Ishikawa (cell line): ENCODE measurements around the gene NDUFA5.
A peak's percentile ranks its signal among the peaks of the same experiment; 100 is the strongest.

Source experiments
- CEBPB ChIP-seq: IDR thresholded peaks from 2 replicates; pipeline ENCODE4 v1.6.1; 2012
- CREB1 ChIP-seq: IDR thresholded peaks from 2 replicates; pipeline ENCODE4 v1.6.1; 2012; ENCODE audit warnings: low read depth
- EGR1 ChIP-seq: IDR thresholded peaks from 2 replicates; pipeline ENCODE4 v1.6.1; 2012
- EP300 ChIP-seq: IDR thresholded peaks from 2 replicates; pipeline ENCODE4 v1.6.1; 2012; ENCODE audit warnings: borderline replicate concordance
- FOXM1 ChIP-seq: IDR thresholded peaks from 2 replicates; pipeline ENCODE4 v1.6.1; 2012; ENCODE audit warnings: low read depth, borderline replicate concordance
- MAX ChIP-seq: IDR thresholded peaks from 2 replicates; pipeline ENCODE4 v1.6.1; 2012
- NFIC ChIP-seq: IDR thresholded peaks from 2 replicates; pipeline ENCODE4 v1.6.1; 2012
- RAD21 ChIP-seq: IDR thresholded peaks from 2 replicates; pipeline ENCODE4 v1.6.1; 2012; ENCODE audit warnings: low read depth
- REST ChIP-seq: IDR thresholded peaks from 2 replicates; pipeline ENCODE4 v1.6.1; 2012; ENCODE audit warnings: low read depth, mild to moderate bottlenecking
- TAF1 ChIP-seq: IDR thresholded peaks from 2 replicates; pipeline ENCODE4 v1.6.1; 2012; ENCODE audit warnings: low read depth, mild to moderate bottlenecking
- TCF12 ChIP-seq: IDR thresholded peaks from 2 replicates; pipeline ENCODE4 v1.6.1; 2012; ENCODE audit warnings: low read depth
- TEAD4 ChIP-seq: IDR thresholded peaks from 2 replicates; pipeline ENCODE4 v1.6.1; 2012
- USF1 ChIP-seq: IDR thresholded peaks from 2 replicates; pipeline ENCODE4 v1.6.1; 2012
- YY1 ChIP-seq: IDR thresholded peaks from 2 replicates; pipeline ENCODE4 v1.6.1; 2012; ENCODE audit warnings: low read depth
- ZBTB7A ChIP-seq: IDR thresholded peaks from 2 replicates; pipeline ENCODE4 v1.6.1; 2012; ENCODE audit warnings: low read depth

Gene NDUFA5

GRCh38 chr7:123562121-123562520, 4.5 kb upstream of the NDUFA5 start:
- TF ChIP-seq USF1 = no peak
- TF ChIP-seq MAX = no peak
- TF ChIP-seq ZBTB7A = no peak
- TF ChIP-seq FOXM1 = no peak

- TF ChIP-seq CREB1 = no peak
- TF ChIP-seq REST = no peak
- no peak for TF ChIP-seq TAF1
- TF ChIP-seq ZBTB7A = no peak
- no peak for TF ChIP-seq YY1
- no peak for TF ChIP-seq EGR1
- no peak for TF ChIP-seq FOXM1
- no peak for TF ChIP-seq TCF12
Observed at GRCh38 chr7:123558289-123558874, 764 bp upstream of the NDUFA5 start.

- TF ChIP-seq USF1 = no peak
- no peak for TF ChIP-seq TAF1
- no peak for TF ChIP-seq TEAD4
- TF ChIP-seq REST = peak; percentile 27; the same call in 1 of the 2 replicates
Observed at GRCh38 chr7:123557016-123557397, 611 bp downstream of the NDUFA5 start.

- TF ChIP-seq RAD21 (no peak), YY1 (no peak)
Observed at GRCh38 chr7:123555484-123555883, 2.1 kb downstream of the NDUFA5 start.

GRCh38 chr7:123553159-123553558, 4.5 kb downstream of the NDUFA5 start:
- TF ChIP-seq YY1 (no peak), TCF12 (no peak), CEBPB (no peak), FOXM1 (no peak), TEAD4 (no peak), EP300 (no peak), RAD21 (no peak), MAX (no peak), USF1 (no peak), EGR1 (no peak), TAF1 (no peak)

- TF ChIP-seq CREB1 = no peak
- no peak for TF ChIP-seq RAD21
- TF ChIP-seq ZBTB7A = no peak
- TF ChIP-seq TAF1 = no peak
- TF ChIP-seq EGR1 = no peak
- no peak for TF ChIP-seq REST
- no peak for TF ChIP-seq FOXM1
- TF ChIP-seq MAX = no peak
- no peak for TF ChIP-seq TCF12
- TF ChIP-seq YY1 = no peak
- no peak for TF ChIP-seq NFIC
- TF ChIP-seq EP300 = no peak
- TF ChIP-seq USF1 = no peak
- TF ChIP-seq CEBPB = no peak
- TF ChIP-seq TEAD4 = no peak
Observed at GRCh38 chr7:123552641-123553040, 5.0 kb downstream of the NDUFA5 start.
